ENCODE data around the gene TOLLIP.
"Not testable (repeated sequence)": the region's sequence is repeated elsewhere in the genome, so short reads cannot be mapped to it uniquely, and the experiment has no call there.

The TOLLIP gene

GRCh38 chr11:1341226-1341625, 31.8 kb upstream of the TOLLIP start:
- DNase-seq (ENCODE audit: low read depth); H3K4me1 ChIP-seq (ENCODE audit: control insufficient read depth, insufficient read depth, low read length); H3K9ac ChIP-seq (ENCODE audit: low read length); H3K36me3 ChIP-seq (ENCODE audit: control insufficient read depth, insufficient read depth, low read length, severe bottlenecking); H3K4me3 ChIP-seq (ENCODE audit: low read length); H3K9me3 ChIP-seq (ENCODE audit: control insufficient read depth, low read length): not testable (repeated sequence)
- H3K27me3 ChIP-seq (replicated peaks; ENCODE audit: control insufficient read depth, insufficient read depth, low read length), result peaks cover 13% of the 10 kb centered on the region

- H3K4me1 ChIP-seq (ENCODE audit: control insufficient read depth, insufficient read depth, low read length), result peaks cover 13% of the 10 kb centered on the region
- H3K9ac ChIP-seq (ENCODE audit: low read length), result no peak overlapping the region
- peaks cover 9% of the 10 kb centered on the region for H3K27me3 ChIP-seq (replicated peaks; ENCODE audit: control insufficient read depth, insufficient read depth, low read length)
- no peak for DNase-seq (ENCODE audit: low read depth)
- H3K36me3 ChIP-seq (ENCODE audit: control insufficient read depth, insufficient read depth, low read length, severe bottlenecking), result no peaks in the 10 kb centered on the region
- H3K9me3 ChIP-seq (ENCODE audit: control insufficient read depth, low read length), result no peaks in the 10 kb centered on the region
- no peak overlapping the region for H3K4me3 ChIP-seq (ENCODE audit: low read length)
Observed at GRCh38 chr11:1340111-1340510, 30.7 kb upstream of the TOLLIP start.

- DNase-seq (ENCODE audit: low read depth), result peak; percentile 21
Observed at GRCh38 chr11:1339066-1339675, 29.7 kb upstream of the TOLLIP start.

GRCh38 chr11:1338201-1339065, 29.0 kb upstream of the TOLLIP start:
- H3K4me1 ChIP-seq (ENCODE audit: control insufficient read depth, insufficient read depth, low read length), result peaks cover 14% of the 10 kb centered on the region
- no peaks in the 10 kb centered on the region for H3K27me3 ChIP-seq (replicated peaks; ENCODE audit: control insufficient read depth, insufficient read depth, low read length)
- H3K4me3 ChIP-seq (ENCODE audit: low read length), result no peak overlapping the region
- no peaks in the 10 kb centered on the region for H3K36me3 ChIP-seq (ENCODE audit: control insufficient read depth, insufficient read depth, low read length, severe bottlenecking)
- no peak overlapping the region for H3K9ac ChIP-seq (ENCODE audit: low read length)
- peaks cover 8% of the 10 kb centered on the region for H3K9me3 ChIP-seq (ENCODE audit: control insufficient read depth, low read length)
- no peak for DNase-seq (ENCODE audit: low read depth)

More at GRCh38 chr11:1339066-1339675, 29.7 kb upstream of the TOLLIP start:
- peaks cover 14% of the 10 kb centered on the region for H3K4me1 ChIP-seq (ENCODE audit: control insufficient read depth, insufficient read depth, low read length)
- peaks cover 5% of the 10 kb centered on the region for H3K27me3 ChIP-seq (replicated peaks; ENCODE audit: control insufficient read depth, insufficient read depth, low read length)
- H3K36me3 ChIP-seq (ENCODE audit: control insufficient read depth, insufficient read depth, low read length, severe bottlenecking), result no peaks in the 10 kb centered on the region
- peaks cover 2% of the 10 kb centered on the region for H3K9me3 ChIP-seq (ENCODE audit: control insufficient read depth, low read length)
- no peak overlapping the region for H3K9ac ChIP-seq (ENCODE audit: low read length)
- H3K4me3 ChIP-seq (ENCODE audit: low read length), result no peak overlapping the region

GRCh38 chr11:1337647-1338007, 28.2 kb upstream of the TOLLIP start:
- H3K36me3 ChIP-seq (ENCODE audit: control insufficient read depth, insufficient read depth, low read length, severe bottlenecking), result no peaks in the 10 kb centered on the region
- no peaks in the 10 kb centered on the region for H3K27me3 ChIP-seq (replicated peaks; ENCODE audit: control insufficient read depth, insufficient read depth, low read length)
- H3K9ac ChIP-seq (ENCODE audit: low read length), result no peak overlapping the region
- H3K9me3 ChIP-seq (ENCODE audit: control insufficient read depth, low read length), result peaks cover 12% of the 10 kb centered on the region
- H3K4me3 ChIP-seq (ENCODE audit: low read length), result no peak overlapping the region
- DNase-seq (ENCODE audit: low read depth), result no peak
- H3K4me1 ChIP-seq (ENCODE audit: control insufficient read depth, insufficient read depth, low read length), result peaks cover 14% of the 10 kb centered on the region

GRCh38 chr11:1336836-1337646, 27.6 kb upstream of the TOLLIP start:
- Histone ChIP-seq H3K9me3 (ENCODE audit: control insufficient read depth, low read length) (peaks cover 12% of the 10 kb centered on the region), H3K4me1 (ENCODE audit: control insufficient read depth, insufficient read depth, low read length) (peaks cover 12% of the 10 kb centered on the region), H3K36me3 (ENCODE audit: control insufficient read depth, insufficient read depth, low read length, severe bottlenecking) (no peaks in the 10 kb centered on the region), H3K9ac (ENCODE audit: low read length) (no peak overlapping the region), H3K4me3 (ENCODE audit: low read length) (no peak overlapping the region), H3K27me3 (replicated peaks; ENCODE audit: control insufficient read depth, insufficient read depth, low read length) (peaks cover 4% of the 10 kb centered on the region)
- peak; percentile 41 for DNase-seq (ENCODE audit: low read depth)

- Histone ChIP-seq H3K4me1 (ENCODE audit: control insufficient read depth, insufficient read depth, low read length) (peaks cover 10% of the 10 kb centered on the region), H3K9ac (ENCODE audit: low read length) (peak overlapping the region; percentile 82), H3K27me3 (replicated peaks; ENCODE audit: control insufficient read depth, insufficient read depth, low read length) (peaks cover 4% of the 10 kb centered on the region), H3K9me3 (ENCODE audit: control insufficient read depth, low read length) (peaks cover 12% of the 10 kb centered on the region), H3K36me3 (ENCODE audit: control insufficient read depth, insufficient read depth, low read length, severe bottlenecking) (no peaks in the 10 kb centered on the region), H3K4me3 (ENCODE audit: low read length) (peak overlapping the region; percentile 79)
- DNase-seq (ENCODE audit: low read depth), result peak; percentile 93
Observed at GRCh38 chr11:1335811-1336761, 26.7 kb upstream of the TOLLIP start.

GRCh38 chr11:1335264-1335810, 25.9 kb upstream of the TOLLIP start:
- Histone ChIP-seq H3K27me3 (replicated peaks; ENCODE audit: control insufficient read depth, insufficient read depth, low read length) (peaks cover 7% of the 10 kb centered on the region), H3K4me3 (ENCODE audit: low read length) (peak overlapping the region; percentile 79), H3K9me3 (ENCODE audit: control insufficient read depth, low read length) (peaks cover 12% of the 10 kb centered on the region), H3K4me1 (ENCODE audit: control insufficient read depth, insufficient read depth, low read length) (peaks cover 10% of the 10 kb centered on the region), H3K9ac (ENCODE audit: low read length) (no peak overlapping the region), H3K36me3 (ENCODE audit: control insufficient read depth, insufficient read depth, low read length, severe bottlenecking) (no peaks in the 10 kb centered on the region)
- DNase-seq (ENCODE audit: low read depth), result no peak

- no peak overlapping the region for H3K9ac ChIP-seq (ENCODE audit: low read length)
- H3K4me1 ChIP-seq (ENCODE audit: control insufficient read depth, insufficient read depth, low read length), result peaks cover 10% of the 10 kb centered on the region
- no peaks in the 10 kb centered on the region for H3K36me3 ChIP-seq (ENCODE audit: control insufficient read depth, insufficient read depth, low read length, severe bottlenecking)
- H3K27me3 ChIP-seq (replicated peaks; ENCODE audit: control insufficient read depth, insufficient read depth, low read length), result peaks cover 7% of the 10 kb centered on the region
- H3K9me3 ChIP-seq (ENCODE audit: control insufficient read depth, low read length), result peaks cover 14% of the 10 kb centered on the region
- no peak for DNase-seq (ENCODE audit: low read depth)
- no peak overlapping the region for H3K4me3 ChIP-seq (ENCODE audit: low read length)
Observed at GRCh38 chr11:1333860-1334259, 24.4 kb upstream of the TOLLIP start.

GRCh38 chr11:1333091-1333772, 23.8 kb upstream of the TOLLIP start:
- peaks cover 20% of the 10 kb centered on the region for H3K9me3 ChIP-seq (ENCODE audit: control insufficient read depth, low read length)
- H3K36me3 ChIP-seq (ENCODE audit: control insufficient read depth, insufficient read depth, low read length, severe bottlenecking), result no peaks in the 10 kb centered on the region
- peaks cover 10% of the 10 kb centered on the region for H3K4me1 ChIP-seq (ENCODE audit: control insufficient read depth, insufficient read depth, low read length)

More at GRCh38 chr11:1333091-1333772, 23.8 kb upstream of the TOLLIP start:
- no peak for DNase-seq (ENCODE audit: low read depth)
- H3K27me3 ChIP-seq (replicated peaks; ENCODE audit: control insufficient read depth, insufficient read depth, low read length), result peaks cover 7% of the 10 kb centered on the region
- no peak overlapping the region for H3K9ac ChIP-seq (ENCODE audit: low read length)
- no peak overlapping the region for H3K4me3 ChIP-seq (ENCODE audit: low read length)
